Effector memory CD8-positive, alpha-beta T cell (primary cell): Measurements from ENCODE around the gene IL6R.
"Not testable (repeated sequence)": the region's sequence is repeated elsewhere in the genome, so short reads cannot be mapped to it uniquely, and the experiment has no call there.

Experiments
- ATAC-seq: fragments of 150-1000 bp; cut with Tn5 transposase; replicated peaks from 2 replicates; pipeline ENCODE4 v1.10.0; 2021; ENCODE audit warnings: mild to moderate bottlenecking, moderate library complexity
- DNase-seq, 3 experiments: peaks; one replicate each; pipeline ENCODE4 v3.0.0; 2021
- H3K27ac Mint-ChIP-seq, 2 donors: one replicate each; pipeline ENCODE4 v1.8.0; 2022; ENCODE audit warnings: mild to moderate bottlenecking in 2 of 2, mixed read lengths in 2 of 2, moderate library complexity in 2 of 2
- H3K27me3 Mint-ChIP-seq, 2 donors: one replicate each; pipeline ENCODE4 v1.8.0; 2022; ENCODE audit warnings: mixed read lengths in 2 of 2
- H3K36me3 Mint-ChIP-seq: one replicate; pipeline ENCODE4 v1.8.0; 2022; ENCODE audit warnings: mild to moderate bottlenecking, moderate library complexity, mixed read lengths; ENCODE audit not compliant: insufficient read depth
- H3K4me1 Mint-ChIP-seq, 2 donors: one replicate each; pipeline ENCODE4 v1.8.0; 2022; ENCODE audit warnings: low read depth in 2 of 2, mixed read lengths in 2 of 2
- H3K4me3 Mint-ChIP-seq, 2 donors: one replicate each; pipeline ENCODE4 v1.8.0; 2022; ENCODE audit warnings: mild to moderate bottlenecking in 2 of 2, mixed read lengths in 2 of 2, moderate library complexity in 2 of 2
- H3K9me3 Mint-ChIP-seq, 2 donors: one replicate each; pipeline ENCODE4 v1.8.0; 2022; ENCODE audit warnings: mixed read lengths in 2 of 2

The IL6R gene

DNA sequence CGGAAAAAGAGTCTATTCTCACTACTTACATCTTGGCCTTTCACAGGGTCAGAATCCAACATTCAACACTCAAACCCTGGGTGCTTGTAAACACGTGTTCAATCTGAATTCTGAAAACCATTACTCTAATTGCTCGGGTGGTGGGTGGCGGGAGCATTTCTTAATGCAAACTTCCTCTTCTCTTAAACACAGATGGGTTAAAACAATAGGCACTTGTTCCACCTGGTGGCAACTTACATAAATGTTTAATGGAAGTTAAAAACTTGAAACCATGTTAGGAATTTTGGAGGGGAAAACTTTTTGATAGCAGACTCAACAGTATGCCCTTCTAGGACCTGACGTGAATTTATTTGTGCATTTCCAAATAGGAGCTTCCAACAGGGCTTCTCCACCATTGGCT lies 73.5 kb downstream of the IL6R start:
- peaks cover 6 to 7% of the 10 kb centered on the region in 2 donors for H3K27me3 Mint-ChIP-seq
- H3K27ac Mint-ChIP-seq, result peak overlapping the region in 1 of 2 donors; percentile 2
- ATAC-seq, result no peak
- H3K36me3 Mint-ChIP-seq, result no peaks in the 10 kb centered on the region
- DNase-seq, result no peak
- peaks cover 0 to 1% of the 10 kb centered on the region in 2 donors for H3K4me1 Mint-ChIP-seq
- no peaks in the 10 kb centered on the region for H3K9me3 Mint-ChIP-seq
- no peak overlapping the region for H3K4me3 Mint-ChIP-seq

DNA sequence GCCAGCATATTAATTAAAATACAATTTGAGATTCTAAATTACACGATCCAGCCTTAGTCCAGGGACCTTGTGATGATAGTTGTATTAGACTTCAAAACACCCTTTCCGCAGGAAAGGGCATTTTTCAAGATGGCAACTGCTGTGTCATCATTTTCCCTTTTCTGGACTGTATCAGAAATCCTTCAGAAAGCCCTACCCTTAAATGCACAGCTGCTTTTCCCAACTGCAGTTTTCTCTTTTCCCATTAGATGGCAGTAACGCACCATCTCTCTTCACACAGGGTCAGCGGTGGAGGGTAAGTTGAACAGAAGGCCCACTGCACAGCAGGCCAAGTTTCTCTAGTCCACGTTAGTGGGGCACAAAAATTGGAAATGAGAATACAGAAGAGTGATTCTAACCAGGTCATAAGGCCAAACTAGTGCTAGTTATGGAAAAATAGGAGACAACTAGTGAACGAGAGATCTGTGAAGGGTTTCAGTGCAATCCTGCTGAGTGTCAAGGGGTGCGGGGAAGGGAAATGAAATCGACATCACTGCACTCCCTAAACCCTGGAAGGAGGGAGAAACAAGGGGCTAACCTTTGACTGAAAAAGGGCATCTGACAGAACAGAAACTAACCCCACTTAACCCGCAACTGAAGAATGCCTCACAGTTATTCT lies 74.8 kb downstream of the IL6R start:
- Mint-ChIP-seq H3K9me3 (no peaks in the 10 kb centered on the region), H3K4me3 (no peak overlapping the region), H3K4me1 (peaks cover 0 to 1% of the 10 kb centered on the region in 2 donors), H3K27me3 (peaks cover 6 to 8% of the 10 kb centered on the region in 2 donors), H3K36me3 (no peaks in the 10 kb centered on the region), H3K27ac (no peak overlapping the region)
- peak; percentile 83 for ATAC-seq
- peak; percentile 57 to 71 (median 66) for DNase-seq

DNA sequence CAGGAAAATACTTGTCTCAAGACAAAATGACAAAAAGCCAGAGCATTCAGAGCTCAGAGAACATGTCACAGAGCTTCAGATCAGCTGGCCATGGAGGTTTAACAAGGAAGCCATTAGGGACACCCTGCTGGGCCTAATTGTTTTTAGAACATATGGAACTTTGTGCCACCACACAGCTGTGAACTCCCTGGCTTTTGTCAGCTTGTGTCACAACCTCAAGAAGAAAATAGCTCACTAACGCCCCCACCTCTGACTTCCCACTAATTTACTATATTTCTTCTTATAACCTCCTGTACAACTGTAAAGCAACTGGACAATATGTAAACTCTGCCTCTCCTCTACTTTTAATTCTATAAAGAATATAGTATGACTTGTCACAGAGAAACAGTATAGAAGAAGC lies 75.9 kb downstream of the IL6R start:
- Mint-ChIP-seq H3K27me3 (peaks cover 6 to 8% of the 10 kb centered on the region in 2 donors), H3K9me3 (no peaks in the 10 kb centered on the region), H3K4me3 (no peak overlapping the region), H3K4me1 (peaks cover 0 to 1% of the 10 kb centered on the region in 2 donors), H3K27ac (no peak overlapping the region), H3K36me3 (no peaks in the 10 kb centered on the region)
- ATAC-seq, result no peak
- DNase-seq, result no peak

DNA sequence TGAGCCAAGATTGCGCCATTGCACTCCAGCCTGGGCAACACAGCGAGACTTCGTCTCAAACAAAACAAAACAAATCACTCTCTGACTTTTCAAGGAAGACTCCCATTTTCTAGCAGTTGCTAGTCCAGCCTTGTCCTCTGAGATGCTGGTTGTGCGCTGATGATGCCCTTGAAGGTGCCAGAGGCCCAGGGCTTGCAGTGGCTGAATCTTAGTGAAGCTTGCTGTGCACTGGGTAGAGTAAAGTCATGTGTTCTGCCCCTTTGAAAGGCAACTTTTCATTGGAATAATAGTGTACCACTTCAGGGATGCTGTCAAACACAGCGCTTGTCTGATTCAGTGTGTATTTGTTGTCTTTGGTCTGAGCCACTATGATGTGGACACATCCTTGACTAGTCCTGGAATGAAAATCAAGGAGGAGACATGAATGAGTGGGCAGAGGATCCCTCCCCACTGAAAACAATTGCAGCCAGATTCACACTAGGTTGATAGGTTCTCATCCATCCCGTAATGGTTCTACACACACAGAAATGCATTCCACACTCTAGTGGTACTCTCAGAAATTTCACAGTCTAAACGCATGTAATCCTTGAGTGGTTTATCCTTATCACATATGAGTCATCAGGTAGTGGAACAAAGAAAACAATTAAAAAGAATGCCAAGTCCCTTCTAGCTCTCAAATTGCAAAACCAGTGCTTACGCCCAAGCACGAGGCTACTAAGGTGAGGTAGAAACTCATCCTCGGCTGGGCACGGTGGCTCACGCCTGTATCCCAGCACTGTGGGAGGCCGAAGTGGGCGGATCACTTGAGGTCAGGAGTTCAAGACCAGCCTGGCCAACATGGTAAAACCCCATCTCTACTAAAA lies 79.0 kb downstream of the IL6R start:
- H3K27ac Mint-ChIP-seq, result no peak overlapping the region
- H3K9me3 Mint-ChIP-seq, result no peaks in the 10 kb centered on the region

DNA sequence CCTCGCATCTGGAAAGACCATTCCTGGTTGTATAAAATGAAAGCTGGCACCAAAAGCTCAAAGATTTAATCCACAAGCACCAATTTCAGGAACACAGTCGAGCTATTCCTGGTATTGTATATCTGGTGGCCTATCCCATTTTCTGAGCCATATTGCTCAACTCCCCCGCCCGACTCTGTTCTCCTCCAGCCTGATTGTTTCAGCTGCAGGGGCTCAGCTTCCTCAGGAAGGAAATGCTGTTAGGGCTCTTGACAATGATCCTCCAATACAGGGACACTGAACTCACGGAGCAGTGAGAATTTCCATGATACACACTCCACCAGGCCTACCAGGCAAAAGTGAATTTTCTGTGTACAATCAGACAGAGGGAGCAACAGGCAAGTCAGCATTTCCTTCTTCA lies 80.0 kb downstream of the IL6R start:
- DNase-seq (no peak), ATAC-seq (no peak)
- Mint-ChIP-seq H3K4me1 (peaks cover 0 to 1% of the 10 kb centered on the region in 2 donors), H3K27ac (no peak overlapping the region), H3K27me3 (peaks cover 6 to 8% of the 10 kb centered on the region in 2 donors), H3K4me3 (no peak overlapping the region), H3K36me3 (no peaks in the 10 kb centered on the region), H3K9me3 (no peaks in the 10 kb centered on the region)

More for the DNA sequence above, 79.0 kb downstream of the IL6R start:
- ATAC-seq (no peak), DNase-seq (no peak)
- H3K36me3 Mint-ChIP-seq, result no peaks in the 10 kb centered on the region
- H3K27me3 Mint-ChIP-seq, result peaks cover 6 to 8% of the 10 kb centered on the region in 2 donors
- no peak overlapping the region for H3K4me3 Mint-ChIP-seq
- H3K4me1 Mint-ChIP-seq, result peaks cover 0 to 1% of the 10 kb centered on the region in 2 donors

DNA sequence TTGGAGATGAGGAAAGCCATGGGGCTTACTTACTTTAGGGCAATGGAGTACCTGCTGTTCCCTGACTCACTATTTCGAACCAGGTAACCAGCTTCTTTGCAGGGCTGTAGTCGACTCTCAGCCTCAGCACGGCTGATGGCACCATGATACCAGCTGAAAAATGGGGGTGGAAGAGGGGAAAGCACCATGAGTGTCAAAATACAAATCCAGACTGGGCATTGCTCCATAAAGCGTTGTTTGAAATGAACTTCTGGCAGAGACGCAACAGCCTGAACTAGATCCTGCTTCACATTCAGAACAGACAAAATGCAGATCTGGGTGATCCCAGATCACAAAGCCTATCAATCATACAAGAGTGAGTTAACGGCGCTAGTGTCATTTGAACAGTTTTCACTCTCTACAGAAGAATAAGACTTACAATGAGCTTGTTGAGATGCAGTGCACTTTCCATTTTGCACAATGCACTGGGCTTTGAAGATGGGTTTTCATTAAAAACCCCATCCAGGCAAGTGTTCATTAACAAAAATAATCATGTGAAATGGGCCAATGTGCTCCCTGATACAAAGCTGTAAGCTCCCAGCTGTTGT lies 80.9 kb downstream of the IL6R start:
- Mint-ChIP-seq H3K36me3 (no peaks in the 10 kb centered on the region), H3K4me3 (no peak overlapping the region), H3K9me3 (no peaks in the 10 kb centered on the region), H3K27ac (no peak overlapping the region), H3K27me3 (peaks cover 6 to 8% of the 10 kb centered on the region in 2 donors), H3K4me1 (peaks cover 0 to 1% of the 10 kb centered on the region in 2 donors)
- no peak for ATAC-seq
- DNase-seq, result no peak

DNA sequence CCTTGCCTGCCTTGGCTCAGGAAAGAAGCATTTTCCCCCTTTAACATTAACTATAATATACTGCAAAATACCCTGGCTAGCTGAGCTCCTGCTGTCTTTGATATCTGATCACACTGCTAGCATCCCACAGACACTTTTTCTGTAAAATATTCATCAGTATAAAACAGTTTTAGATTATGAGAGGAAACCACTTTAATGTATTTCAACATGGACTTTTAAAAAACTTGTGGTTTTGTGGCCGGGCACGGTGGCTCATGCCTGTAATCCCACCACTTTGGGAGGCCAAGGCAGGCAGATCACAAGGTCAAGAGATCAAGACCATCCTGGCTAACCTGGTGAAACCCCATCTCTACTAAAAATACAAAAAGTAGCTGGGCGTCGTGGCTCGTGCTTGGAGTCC lies 81.6 kb downstream of the IL6R start:
- H3K27me3 Mint-ChIP-seq, H3K9me3 Mint-ChIP-seq, H3K36me3 Mint-ChIP-seq, H3K27ac Mint-ChIP-seq, H3K4me3 Mint-ChIP-seq, DNase-seq, ATAC-seq, H3K4me1 Mint-ChIP-seq: not testable (repeated sequence)

DNA sequence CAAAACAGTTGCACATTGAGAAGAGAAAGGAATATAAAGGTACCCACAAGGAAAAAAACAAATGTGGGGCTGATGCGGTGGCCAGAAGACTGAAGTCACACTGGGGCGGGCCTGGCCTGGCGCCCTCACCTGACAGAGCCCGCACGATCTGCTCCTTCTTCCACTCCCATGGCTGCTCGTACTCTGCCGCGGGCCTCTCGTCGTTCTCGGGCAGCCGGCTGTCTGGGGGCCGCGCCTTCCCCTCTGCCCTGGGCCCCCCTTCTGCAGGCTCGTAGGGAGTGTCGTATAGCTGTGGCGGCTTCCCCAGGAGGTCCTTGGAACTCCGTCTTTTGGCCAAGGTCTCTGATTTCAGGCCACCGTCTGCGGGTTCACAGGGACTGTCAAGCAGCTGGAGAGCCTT lies 83.8 kb downstream of the IL6R start:
- no peaks in the 10 kb centered on the region for H3K36me3 Mint-ChIP-seq
- no peaks in the 10 kb centered on the region for H3K9me3 Mint-ChIP-seq
- no peak for DNase-seq
- no peak overlapping the region for H3K27ac Mint-ChIP-seq
- H3K27me3 Mint-ChIP-seq, result no peaks in the 10 kb centered on the region
- no peak for ATAC-seq
- peaks cover 10 to 13% of the 10 kb centered on the region in 2 donors for H3K4me1 Mint-ChIP-seq
- no peak overlapping the region for H3K4me3 Mint-ChIP-seq

DNA sequence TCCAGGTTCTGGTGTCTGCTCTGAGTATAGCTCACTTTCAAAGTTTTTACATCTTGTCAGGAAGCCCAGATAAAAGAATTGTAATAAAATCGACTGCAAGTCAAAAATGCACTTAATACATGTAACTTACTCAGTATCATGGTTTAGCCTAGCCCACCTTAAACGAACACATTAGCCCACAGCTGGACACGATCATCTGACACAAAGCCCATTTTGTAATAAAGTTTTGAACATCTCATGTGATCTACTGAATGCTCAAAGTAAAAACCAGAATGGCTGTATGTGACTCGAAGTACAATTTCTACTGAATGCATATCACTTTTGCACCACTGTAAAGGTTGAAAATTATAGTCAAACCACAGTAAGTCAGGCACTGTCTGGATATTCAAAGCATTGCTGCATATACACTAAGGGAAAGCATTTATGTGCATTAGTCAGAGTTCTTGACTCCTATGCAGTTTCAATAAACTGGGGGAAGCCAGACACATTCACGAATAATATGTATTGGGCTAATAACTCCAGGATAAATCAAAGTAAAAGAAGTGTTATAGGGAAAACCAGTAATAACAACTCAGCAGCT lies 84.6 kb downstream of the IL6R start:
- H3K36me3 Mint-ChIP-seq, result no peaks in the 10 kb centered on the region
- H3K4me3 Mint-ChIP-seq, result no peak overlapping the region
- no peaks in the 10 kb centered on the region for H3K27me3 Mint-ChIP-seq
- H3K4me1 Mint-ChIP-seq, result peaks cover 10 to 13% of the 10 kb centered on the region in 2 donors
- no peak for ATAC-seq
- no peaks in the 10 kb centered on the region for H3K9me3 Mint-ChIP-seq
- no peak overlapping the region for H3K27ac Mint-ChIP-seq
- DNase-seq, result no peak

DNA sequence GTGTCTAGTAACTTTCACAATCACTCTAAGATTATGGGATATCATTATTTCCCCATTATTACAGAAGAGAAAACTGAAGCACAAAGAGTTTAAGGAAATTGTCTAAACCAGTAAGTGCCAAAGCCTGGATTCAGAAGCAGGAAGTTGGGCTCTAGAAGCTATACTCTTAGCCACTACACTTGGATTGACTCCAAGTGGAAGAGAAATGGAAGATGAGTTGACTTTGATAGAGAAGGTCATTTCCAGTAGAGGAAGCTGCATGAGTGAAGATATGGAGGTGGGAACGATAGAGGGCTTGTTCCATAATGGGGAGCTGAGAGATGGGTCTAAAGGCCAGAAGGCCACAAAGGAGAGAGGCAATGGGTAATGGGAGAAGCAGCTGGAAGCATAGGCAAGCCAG lies 85.2 kb downstream of the IL6R start:
- Mint-ChIP-seq H3K9me3 (no peaks in the 10 kb centered on the region), H3K4me1 (peaks cover 10 to 13% of the 10 kb centered on the region in 2 donors), H3K27ac (peak overlapping the region in 1 of 2 donors; percentile 49), H3K4me3 (no peak overlapping the region), H3K27me3 (no peaks in the 10 kb centered on the region), H3K36me3 (no peaks in the 10 kb centered on the region)
- ATAC-seq (no peak), DNase-seq (no peak)

DNA sequence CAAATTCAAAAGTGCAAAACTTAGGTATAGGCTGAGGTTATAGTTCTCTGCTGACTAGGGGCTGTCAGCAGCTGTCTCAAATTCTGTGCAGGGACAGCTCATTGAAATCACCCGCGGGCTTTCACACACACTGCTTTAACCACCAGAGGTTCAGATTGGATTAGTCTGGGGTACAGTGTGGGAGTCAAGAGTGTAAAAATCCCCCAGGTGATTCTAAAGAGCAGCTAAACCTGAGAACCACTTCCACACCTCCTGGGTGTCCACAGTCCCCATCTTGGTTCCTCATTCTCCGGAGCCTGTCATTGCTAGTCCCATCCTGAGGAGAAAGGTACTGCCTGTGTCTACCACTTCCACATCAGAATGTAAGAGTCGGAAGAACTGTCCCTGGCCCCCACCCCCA lies 87.0 kb downstream of the IL6R start:
- Mint-ChIP-seq H3K27me3 (no peaks in the 10 kb centered on the region), H3K27ac (peak overlapping the region; percentile 57 to 79), H3K9me3 (no peaks in the 10 kb centered on the region), H3K4me3 (peak overlapping the region in 1 of 2 donors; percentile 72), H3K36me3 (no peaks in the 10 kb centered on the region), H3K4me1 (peaks cover 10 to 17% of the 10 kb centered on the region in 2 donors)
- DNase-seq, result no peak
- peak; percentile 21 for ATAC-seq

DNA sequence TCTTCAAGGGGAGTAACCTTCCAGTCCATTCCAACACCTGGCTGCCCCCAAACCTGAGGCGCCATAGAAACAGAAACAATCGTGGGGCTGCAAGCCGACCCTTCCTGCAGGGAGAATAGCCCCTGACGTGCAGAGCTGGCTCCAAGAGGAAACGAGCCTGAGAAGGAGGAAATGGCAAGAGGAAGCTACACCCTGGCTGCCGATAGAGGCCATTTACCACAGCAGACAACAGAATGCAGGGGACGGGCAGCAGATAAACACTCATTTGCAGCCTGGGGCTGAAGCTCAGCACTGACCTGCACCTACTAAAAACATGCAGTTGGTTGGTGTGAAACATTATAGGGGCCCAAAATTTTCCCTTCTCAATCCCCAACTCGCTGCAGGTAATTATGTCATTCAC lies 88.1 kb downstream of the IL6R start:
- Mint-ChIP-seq H3K4me3 (peak overlapping the region; percentile 56 to 72), H3K4me1 (peaks cover 10 to 18% of the 10 kb centered on the region in 2 donors), H3K36me3 (no peaks in the 10 kb centered on the region), H3K9me3 (no peaks in the 10 kb centered on the region), H3K27ac (peak overlapping the region; percentile 35 to 79), H3K27me3 (no peaks in the 10 kb centered on the region)
- ATAC-seq (peak; percentile 76), DNase-seq (peak in 1 of 3 experiments; percentile 9)

DNA sequence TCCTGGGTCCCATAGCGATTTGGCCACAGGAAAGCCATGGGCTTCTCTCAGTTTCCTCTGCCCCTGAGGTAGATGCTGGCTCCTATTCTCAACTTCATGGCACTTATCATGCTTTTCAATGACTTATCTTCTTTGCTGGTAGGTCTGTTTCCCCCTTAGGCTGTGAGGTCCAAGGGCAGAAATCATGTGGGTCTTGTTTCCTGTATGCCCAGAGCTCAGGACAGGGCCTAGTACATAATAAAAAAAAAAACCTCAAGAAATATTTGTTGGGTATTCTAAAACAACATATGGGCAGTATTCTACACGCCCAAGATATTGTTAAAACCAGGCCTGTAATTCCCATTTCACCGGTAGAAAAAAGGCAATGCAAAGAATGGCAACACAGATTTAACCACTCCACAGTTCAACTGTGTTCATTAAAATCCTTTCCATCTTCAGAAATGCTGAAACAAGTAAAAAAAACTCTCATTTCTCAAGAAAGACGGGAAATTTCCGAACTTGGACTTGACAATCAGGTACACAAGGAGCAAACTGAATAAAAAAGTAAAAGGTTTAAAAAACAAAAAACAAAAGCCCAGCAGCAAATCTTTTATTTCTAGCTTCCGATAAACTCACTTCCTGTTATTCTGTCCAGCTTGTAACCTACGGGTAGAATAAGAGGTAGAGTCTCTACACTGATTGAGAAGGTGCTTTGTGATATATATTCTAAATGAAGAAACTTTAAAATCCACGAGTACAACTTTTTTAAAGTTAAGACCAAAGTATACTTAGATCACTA lies 90.5 kb downstream of the IL6R start:
- DNase-seq (no peak), ATAC-seq (no peak)
- Mint-ChIP-seq H3K36me3 (no peaks in the 10 kb centered on the region), H3K27me3 (peaks cover 21 to 22% of the 10 kb centered on the region in 2 donors), H3K27ac (no peak overlapping the region), H3K4me1 (peaks cover 9 to 18% of the 10 kb centered on the region in 2 donors), H3K9me3 (no peaks in the 10 kb centered on the region), H3K4me3 (no peak overlapping the region)
